ENCODE data around the gene HSF4.

HSF4 gene

DNA sequence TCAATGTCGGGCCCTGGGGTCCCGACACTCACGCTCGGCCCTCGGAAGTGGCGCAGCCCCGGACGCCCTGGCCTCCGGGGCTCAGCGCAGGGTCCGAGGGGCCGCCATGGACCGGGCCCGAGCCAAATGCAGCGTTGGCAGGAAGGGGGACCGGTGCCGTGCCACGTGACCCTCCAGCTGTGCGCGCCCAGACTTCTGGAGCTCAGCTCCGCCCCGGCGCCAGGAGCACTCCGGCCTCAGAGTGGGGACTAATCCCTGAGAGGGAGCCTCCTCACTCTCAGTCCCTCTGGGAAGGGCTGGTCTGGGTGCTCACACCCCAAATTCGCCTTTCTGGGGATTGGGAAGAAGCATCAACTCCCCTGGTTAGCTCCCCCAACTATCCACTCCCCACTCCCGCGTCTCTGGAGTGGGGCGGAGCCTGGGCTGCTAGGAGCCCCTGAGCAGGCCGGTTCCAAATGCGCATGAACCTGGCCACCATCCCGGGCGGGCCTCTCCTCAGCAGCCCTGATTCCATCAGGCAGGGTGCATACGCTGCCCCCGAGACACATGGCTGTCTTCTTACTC, 13.6 kb upstream of the HSF4 start, which contains the start of gene B3GNT9:
Gene B3GNT9, minus strand, starts transcription at position 166 of the 564 bp plus-strand sequence. CDS start 513 bp downstream, outside the sequence.
- FAIRE-seq, result no peak

DNA sequence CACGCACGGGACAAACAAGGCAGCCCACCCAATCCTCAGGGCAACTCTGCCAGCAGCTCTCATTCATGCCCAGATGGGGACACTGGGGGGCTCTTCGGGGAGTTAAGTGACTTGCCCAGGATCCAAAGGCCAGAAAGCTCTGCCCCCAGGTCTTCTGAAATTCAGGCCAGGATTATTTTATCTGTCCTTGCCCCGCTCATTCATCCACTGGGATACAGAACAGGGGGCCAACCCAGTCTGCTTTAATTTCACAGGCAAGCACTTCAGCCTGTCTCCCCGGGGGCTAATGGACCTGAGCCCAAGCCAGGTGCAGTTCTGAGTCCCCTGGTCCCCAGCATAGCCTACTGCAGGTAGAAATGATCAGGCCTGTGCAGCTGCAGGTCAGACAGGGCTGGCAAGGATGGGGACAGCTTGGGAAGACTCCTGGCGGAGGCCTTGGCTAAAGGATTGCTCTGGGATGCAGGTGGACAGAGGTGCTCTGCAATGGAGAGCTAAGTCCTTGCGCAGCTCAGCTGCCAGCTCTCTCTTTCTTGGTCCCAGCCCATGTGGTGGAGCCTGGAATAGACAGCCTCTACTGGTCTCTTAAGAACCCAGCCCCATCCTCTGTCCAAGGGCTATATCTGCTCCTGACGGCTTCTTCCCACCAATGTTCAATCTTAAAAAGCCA, 13.0 kb upstream of the HSF4 start:
- no peak for FAIRE-seq

DNA sequence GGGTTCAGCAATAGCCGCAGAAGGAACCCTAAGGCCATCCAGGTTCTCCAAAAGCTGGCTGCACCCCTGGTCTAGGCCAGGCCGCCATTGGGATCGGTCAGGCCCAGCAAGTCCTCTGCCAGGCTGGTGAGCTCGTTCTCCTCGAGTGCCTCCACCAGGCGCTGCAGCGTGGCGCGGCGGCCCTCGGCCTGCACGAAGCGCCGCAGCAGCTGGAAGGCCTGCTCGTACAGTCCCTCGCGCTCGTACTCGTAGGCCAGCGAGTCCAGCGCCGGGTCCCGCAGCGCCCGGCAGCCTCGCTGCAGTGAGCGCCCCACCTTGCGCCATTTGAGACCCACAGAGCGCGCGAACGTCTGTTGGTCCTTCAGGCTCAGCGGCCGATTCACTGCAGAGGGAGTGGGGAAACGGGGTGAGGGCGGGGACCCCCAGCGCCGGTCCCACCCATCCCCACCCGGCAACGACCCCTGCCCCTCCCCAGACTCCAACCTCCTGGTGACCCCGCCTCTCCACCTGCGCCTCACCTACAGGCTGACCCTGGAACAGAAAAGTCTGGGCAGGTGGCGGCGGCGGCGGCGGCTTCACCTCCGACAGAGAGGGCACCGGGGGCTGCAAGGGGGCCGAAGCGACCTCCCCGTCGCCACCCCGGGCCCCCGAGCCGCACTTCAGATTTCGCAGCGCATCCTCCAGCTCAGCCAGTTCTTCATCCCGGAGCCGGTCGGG, 9.8 kb upstream of the HSF4 start:
- no peak for FAIRE-seq

DNA sequence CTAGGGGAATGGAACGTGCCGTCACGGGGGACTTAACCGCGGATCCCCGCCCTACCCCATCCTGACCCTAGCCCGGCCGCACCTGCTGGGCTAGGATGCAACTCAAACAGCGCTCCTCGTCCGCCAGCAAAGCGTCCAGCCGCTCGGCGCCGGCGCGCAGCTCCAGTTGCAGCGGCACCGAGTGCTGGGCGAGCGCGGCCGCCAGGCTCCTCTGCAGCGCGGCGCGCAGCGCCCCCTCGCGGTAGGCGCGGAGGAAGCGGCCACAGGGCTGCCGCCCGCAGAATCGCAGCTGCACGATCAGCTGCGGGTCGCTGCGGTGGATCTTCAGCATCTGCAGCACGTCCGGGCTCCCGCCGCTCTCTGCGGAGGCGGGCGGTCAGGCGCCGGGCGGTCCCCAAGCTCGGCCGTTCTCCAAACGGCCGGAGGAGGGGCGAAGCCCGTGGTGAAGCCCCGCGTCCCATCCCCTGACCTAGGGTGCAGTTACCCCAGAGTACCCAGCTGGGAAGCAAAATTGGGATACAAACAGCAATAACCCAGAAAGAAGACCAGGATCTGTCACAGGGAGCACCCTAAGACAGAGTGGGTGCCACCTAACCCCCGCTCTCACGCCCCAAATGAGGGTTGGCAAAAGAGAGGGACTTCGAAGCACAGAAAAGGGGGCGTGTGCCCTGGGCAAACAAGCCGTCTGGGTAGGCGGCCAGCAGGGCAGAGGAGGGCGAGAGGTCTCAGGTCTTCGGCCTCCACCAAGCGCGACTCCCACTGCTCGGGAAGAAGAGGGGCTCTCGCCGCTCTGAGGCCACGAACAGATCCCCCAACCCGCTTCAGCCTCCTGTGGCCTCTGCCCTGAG, 9.0 kb upstream of the HSF4 start:
- FAIRE-seq, result no peak

DNA sequence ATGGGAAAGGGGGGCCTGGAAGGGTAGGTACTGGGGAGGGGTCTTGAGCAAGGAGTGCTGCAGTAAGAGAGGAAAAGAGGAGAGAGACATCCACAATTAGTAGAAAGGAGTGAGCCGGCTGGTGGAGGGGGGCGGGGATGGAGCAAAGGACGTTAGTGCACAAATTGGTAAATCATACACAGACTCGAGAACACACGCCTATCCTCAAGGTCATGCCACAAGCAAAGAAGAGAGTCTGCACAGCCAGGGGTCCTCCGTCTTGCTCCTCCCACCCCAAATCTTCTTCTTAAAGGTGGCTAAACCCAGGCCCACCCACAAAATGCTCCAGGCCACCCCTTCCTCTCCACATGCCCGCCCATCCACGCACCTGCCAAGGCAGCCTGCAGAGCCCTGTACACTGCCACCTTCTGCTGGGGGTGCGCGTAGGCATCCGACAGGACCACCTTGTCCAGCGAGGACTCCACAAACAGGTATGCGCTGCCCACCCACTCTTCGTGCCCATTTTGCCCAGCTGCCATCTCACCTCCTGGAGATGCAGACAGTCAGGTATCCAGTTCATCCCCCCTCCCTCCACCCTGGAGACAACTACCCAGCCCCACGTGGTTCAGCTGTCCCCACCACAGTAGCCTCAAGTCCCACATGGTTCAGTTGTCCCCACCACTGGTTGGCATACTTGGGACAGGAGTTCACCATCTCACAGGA, 8.3 kb upstream of the HSF4 start:
- FAIRE-seq, result no peak

DNA sequence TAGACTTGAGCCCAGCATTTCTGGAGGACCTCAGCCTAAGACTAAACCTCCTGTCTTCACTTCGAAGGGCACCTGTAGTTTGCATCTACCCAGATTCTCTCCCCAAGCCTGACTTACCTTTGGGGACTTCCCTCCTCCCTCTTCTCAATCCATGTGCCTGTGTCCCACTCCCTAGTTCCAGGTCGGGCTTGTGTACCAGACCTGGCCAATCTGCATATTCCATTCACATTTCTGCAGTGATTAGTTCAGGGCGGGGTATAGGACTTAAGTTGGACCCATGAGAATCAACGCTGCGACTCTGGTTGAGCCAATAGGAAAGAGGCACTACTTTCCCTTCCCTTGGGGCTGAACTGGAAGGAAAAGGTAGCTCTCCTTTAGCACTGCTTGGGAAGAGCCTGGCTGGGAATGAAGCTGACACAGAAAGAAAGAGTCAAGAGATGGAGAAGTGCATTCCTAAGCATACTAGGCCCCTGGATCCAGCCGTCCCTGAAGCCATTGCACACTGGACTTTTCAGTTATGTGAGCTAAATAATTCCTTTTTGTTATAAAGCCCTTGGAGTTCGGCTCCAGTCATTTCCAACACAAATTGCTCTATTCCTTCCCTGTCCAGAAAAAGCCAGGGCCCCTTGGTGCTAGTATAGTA, 7.3 kb upstream of the HSF4 start:
- FAIRE-seq, result no peak

DNA sequence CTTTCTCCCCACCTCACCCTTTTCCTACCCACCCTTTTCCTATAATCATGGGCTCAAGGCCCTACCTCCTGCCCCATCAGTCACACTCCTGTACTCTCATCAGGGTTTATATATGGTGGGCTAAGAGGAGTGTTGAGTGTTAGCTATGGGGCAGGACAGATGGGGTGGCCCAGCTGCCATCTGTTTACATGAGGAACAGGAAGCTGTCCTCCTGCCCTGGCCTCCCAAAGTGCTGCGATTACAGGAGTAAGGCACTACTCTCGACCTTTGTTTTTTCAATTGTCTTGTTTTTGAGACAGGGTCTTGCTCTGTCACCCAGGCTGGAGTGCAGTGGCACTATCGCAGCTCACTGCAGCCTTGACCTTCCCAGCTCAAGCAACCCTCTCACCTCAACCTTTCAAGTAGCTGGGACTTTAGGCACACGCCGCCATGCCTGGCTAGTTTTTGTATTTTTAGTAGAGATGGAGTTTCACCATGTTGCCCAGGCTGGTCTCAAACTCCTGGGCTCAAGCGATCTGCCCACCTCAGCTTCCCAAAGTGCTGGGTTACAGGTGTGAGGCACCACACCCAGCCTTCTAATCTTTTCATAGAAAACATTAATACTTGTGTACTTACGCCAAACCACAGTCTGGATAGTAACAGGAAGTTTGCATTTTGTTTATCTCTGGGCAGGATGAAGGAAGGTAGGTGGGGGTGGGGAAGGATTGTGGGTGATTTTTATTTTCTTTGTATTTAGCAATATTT, 6.5 kb upstream of the HSF4 start:
- FAIRE-seq, result no peak

DNA sequence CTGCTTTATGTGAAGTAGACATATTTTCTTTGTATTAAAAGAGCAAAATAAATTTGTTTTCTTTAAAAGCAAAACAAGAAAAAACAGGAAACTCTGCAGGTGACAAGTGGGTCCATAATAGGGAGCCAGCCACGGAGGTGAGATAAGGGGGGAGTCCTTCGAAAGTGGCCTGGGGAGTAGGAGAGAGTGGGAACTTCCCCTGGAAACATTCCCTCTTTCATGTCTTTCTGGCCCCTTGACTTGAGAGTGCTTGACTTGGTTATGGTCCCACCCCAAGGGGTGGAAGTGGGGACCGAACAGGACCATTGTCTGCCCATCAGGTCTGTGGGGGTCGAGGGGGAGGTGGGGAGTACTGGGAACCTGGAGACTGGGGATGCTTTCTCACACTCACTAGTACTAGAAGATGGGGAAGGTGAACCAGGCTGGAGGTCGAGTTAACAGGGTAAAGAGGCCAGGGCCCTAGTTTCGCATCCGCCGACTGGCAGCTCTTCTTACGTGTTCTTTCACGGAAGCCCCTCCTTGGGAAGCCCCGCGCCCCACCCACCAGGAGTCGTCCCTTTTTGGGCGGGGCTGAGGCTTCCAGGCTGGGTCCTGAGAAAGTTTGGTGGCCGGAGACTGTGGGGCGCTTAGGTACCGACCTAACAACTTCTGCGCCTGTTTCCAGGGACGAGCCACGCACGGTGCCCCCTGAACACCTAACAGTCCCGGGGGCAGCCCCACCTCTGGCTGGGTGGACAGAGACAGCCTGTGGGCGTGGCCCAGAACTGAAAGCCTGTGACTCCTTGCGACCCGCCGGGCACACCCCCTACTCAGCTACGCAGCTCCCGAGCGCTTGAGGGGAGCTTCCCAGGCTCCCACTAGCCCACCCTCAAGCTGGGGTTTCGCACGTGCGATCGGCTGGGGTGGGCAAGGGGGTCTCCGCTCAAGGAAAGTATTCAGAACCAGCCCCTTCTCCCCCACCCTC, 5.6 kb upstream of the HSF4 start:
- FAIRE-seq, result no peak

DNA sequence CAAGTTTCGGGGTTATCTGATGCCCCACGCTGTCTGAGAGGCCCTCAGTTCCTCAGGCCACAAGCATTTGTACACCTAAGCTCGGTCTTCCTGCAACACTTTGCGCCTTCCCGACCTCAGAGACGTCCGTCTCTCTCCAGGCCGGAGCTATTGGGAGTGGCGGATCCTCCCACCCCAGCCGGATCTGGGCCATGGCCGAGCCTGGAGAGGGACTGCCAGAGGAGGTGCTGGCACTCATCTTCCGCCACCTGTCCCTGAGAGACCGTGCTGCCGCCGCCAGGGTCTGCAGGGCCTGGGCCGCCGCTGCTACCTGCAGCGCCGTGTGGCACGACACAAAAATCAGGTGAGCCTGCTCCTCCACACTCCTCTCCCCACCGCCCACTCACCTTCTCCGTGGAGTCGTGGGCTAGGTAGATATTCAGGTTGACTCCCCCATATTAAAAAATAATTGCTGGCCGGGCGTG, 2.9 kb upstream of the HSF4 start:
- FAIRE-seq, result no peak

DNA sequence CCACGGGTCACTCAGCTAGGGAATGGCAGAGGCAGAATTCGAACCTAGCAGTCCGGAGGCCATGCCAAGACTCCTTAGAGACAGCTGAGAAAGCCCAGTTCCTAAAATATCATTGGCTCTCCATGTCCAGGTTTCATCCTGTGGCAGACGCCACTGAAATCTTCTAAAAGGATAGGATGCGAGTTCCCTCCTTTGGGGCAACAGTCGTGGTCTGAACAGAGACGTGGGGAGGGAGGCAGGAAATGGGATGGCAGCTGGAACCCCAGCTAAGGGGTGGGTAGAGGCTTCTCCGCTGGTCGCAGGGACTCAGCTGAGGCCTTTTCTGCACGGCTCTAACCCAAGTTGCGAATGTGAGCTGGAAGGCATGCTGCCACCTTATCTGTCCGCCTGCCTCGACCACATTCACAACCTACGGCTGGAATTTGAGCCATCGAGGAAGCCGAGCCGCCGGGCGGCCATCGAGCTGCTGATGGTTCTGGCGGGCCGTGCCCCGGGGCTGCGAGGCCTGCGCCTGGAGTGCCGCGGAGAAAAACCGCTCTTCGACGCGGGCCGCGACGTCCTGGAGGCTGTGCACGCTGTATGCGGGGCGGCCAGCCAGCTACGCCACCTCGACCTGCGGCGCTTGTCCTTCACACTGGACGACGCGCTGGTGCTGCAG, 1.9 kb upstream of the HSF4 start:
- FAIRE-seq, result no peak

DNA sequence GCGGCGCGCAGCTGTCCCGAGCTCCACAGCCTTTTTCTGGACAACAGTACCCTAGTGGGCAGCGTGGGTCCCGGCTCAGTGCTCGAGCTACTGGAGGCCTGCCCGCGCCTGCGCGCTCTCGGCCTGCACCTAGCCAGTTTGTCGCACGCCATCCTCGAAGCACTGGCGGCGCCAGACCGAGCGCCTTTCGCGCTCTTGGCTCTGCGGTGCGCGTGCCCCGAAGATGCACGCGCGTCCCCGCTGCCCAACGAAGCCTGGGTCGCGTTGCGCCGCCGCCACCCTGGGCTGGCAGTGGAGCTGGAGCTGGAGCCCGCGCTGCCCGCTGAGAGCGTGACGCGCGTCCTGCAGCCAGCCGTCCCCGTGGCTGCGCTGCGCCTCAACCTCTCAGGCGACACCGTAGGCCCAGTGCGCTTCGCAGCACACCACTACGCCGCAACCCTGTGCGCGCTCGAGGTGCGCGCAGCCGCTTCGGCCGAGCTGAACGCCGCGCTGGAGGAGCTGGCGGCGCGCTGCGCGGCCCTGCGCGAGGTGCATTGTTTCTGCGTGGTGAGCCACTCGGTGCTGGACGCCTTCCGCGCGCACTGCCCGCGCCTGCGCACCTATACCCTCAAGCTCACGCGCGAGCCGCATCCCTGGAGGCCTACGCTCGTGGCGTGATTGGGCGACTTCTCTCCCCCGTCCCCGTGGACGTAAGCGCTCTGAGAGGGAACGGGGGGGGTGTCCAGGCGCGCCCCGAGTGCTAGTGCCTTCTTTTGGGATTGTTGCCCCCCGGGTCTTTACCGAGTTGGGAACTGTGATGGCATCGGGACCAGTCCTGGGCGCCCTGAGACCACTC, 1.2 kb upstream of the HSF4 start:
- FAIRE-seq, result no peak

DNA sequence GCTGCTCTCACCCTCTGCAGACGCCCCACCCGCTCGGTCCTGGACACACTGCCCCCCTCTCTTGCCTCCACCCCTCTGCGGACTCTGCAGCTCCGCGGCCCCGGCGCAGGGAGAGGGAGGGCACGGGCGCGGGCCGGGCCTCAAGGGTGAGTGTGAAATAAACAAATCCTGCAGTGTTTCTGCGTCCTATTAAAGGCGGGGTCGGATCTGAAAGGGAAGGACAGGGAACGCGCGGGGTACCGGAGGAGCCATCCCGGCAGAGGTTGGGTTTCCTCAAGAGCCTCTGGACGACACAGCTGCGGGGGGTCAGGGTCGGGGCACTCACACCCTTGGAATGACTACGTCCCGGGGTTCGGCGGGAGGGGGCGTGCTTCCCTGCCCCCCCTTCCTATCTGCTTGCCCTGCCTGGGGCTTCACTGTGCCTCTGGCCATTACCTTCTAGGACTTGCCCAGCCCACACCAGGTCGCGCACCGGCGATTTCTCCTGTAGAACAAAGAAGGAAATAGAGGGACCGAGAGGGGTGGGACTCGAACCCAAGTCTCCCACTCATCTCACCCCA, 466 bp upstream of the HSF4 start:
- no peak for FAIRE-seq

DNA sequence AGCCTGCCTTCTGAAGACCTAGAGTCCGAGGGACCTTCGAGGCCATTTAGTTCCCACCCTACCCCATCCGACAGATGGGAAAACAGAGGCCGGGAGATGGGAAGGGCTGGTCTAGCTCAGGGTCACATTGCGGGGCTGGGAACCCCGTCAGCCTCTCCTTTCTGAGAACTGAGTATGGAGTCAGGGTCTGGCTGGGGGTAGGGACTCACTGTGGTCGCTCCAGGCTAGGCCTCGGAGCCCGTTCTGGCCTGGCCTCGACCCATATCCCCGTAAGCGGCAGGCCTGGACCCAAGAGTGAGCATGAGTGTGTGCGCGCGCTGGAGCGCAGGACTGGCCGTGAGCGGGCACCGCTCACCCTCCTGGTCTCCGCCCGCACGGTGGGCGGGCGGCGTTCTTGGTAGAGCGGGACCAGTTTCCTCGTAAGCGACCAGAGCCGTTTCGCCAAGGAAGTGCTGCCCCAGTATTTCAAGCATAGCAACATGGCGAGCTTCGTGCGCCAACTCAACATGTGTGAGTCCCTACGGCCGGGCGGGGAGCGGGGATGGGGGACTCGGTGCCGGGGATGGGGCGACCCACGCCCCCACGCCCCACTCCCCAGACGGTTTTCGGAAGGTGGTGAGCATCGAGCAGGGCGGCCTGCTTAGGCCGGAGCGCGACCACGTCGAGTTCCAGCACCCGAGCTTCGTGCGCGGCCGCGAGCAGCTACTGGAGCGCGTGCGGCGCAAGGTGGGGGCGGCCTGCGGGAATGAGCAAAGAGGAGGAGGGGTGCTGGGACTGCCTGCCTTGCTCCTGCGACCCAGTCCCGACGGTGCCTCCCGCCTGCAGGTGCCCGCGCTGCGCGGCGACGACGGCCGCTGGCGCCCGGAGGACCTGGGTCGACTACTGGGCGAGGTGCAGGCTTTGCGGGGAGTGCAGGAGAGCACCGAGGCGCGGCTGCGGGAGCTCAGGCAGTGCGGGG, 855 bp downstream of the HSF4 start:
- no peak for FAIRE-seq

DNA sequence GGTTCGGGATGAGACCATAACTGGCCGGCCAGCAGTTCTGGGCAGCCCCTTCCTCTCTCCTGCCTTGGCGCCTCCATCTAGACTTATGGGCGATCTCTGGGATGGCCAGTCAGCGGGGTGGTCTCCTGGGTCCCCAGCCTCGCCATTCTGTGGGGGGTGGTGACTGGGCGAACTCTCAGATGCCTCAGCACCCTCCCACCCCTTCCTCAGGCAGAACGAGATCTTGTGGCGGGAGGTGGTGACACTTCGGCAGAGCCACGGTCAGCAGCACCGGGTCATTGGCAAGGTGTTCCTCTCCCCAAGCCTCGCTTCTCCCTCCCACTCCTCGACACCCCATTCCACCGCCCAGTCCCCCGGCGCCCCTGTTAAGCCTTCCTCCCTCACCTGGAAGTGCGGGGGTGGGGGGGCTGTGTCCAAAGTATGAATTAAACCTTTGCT, 1.6 kb downstream of the HSF4 start:
- no peak for FAIRE-seq

DNA sequence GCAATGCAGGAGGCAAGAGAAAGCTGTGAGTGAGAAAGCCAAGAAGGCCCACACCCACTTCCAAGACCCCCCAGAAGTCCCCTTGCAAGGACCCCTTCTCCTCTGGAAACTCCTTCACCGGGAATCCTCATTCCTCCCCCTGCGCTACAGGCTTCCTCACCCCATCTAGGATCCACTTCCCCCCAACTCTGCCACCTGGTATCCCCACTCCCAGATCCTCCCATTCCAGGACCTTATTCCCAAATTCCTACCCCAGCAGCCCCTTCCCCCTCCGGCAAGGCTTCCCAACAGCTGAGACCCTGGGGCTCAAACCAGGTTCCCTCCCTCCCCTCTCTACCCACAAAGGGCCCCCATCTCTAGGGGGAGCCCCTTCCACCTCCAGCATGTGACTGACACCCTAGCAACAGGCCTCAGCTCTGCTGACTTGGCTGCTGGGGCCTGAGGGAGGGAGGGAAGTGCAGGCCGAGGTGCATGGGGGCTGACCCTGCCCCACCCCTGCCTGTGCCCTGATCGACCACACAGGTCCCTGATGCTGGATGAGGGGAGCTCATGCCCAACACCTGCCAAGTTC, 2.1 kb downstream of the HSF4 start:
- FAIRE-seq, result no peak

DNA sequence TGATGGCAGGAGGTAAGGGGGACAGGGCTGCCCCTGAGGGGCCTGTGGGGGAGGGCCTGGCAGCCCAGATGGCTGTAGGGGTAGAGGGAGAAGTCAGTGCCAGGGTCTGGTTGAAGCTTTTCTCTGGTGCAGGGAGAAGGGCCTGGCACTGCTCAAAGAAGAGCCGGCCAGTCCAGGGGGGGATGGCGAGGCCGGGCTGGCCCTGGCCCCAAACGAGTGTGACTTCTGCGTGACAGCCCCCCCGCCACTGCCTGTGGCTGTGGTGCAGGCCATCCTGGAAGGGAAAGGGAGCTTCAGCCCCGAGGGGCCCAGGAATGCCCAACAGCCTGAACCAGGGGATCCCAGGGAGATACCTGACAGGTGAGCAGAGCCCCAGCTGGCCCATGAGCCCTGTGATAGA, 3.0 kb downstream of the HSF4 start:
- no peak for FAIRE-seq

DNA sequence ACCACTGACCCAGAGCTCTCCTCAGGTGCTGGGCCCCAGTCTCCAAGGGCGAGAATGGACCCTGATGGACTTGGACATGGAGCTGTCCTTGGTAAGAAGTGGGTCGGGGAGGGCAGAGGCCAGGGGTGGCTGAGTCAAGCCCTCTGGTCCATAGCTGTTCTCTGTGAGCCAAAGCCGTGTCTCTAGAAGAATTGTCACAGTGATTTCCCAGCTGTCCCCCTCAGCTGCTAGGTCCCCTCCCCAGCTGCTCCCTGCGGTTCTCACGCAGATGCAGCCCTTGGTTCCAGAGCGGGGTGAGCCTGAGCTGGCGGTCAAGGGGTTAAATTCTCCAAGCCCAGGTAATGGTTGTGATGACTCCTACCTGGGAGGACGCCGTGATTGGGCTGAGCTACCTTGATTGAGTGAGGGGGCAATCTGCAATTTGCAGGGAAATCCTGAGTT, 4.5 kb downstream of the HSF4 start:
- FAIRE-seq, result no peak

Measured in A204.1 (cell line).